Measurements from ENCODE around the gene CIB2. TPM values are rescaled to one million over a fixed set of nuclear protein-coding genes. Genes with fewer than 3 reads are reported as not detected.

The CIB2 gene
- total and polyA plus RNA-seq, 7 donors: 2.4 to 18.0 (median 6.0) TPM

GRCh38 chr15:78162038-78162437, 30.8 kb upstream of the CIB2 start:
- DNase-seq (no peak), ATAC-seq (peak in 2 of 4 donors; percentile 49 to 54)
- H3K27me3 ChIP-seq (ENCODE audit: insufficient read depth in 3 of 3, low read length in 2 of 3): no peaks in the 10 kb centered on the region
- peaks cover 20 to 100% of the 10 kb centered on the region in 2 donors for H3K36me3 ChIP-seq (ENCODE audit: insufficient read depth in 1 of 2, low read depth in 1 of 2)
- no peaks in the 10 kb centered on the region for H3K9me3 ChIP-seq
- TF ChIP-seq CTCF (IDR thresholded peaks at IDR 0.05): no peak
- 76 to 93% (median 86%) methylated on average over 13 of the region's 13 CpGs for WGBS, 3 donors
- no peak overlapping the region for H3K4me3 ChIP-seq
- peaks cover 8% of the 10 kb centered on the region for H3K4me1 ChIP-seq
- no peak overlapping the region for H3K27ac ChIP-seq
- intact Hi-C loops (cut with DNase I): loop anchor here in 1 of 2 donors (5.0 kb wide), 1 partner anchor 35 kb away; no protein-coding TSS in a partner anchor

GRCh38 chr15:78159395-78159794, 28.1 kb upstream of the CIB2 start:
- no peak for TF ChIP-seq CTCF (IDR thresholded peaks at IDR 0.05)
- Histone ChIP-seq H3K36me3 (ENCODE audit: insufficient read depth in 1 of 2, low read depth in 1 of 2) (peaks cover 6 to 76% of the 10 kb centered on the region in 2 donors), H3K4me3 (no peak overlapping the region), H3K27me3 (ENCODE audit: insufficient read depth in 3 of 3, low read length in 2 of 3) (no peaks in the 10 kb centered on the region), H3K9me3 (no peaks in the 10 kb centered on the region), H3K27ac (no peak overlapping the region), H3K4me1 (peaks cover 33% of the 10 kb centered on the region)
- 73 to 98% (median 77%) methylated on average over 3 of the region's 3 CpGs for WGBS, 3 donors
- intact Hi-C loops (cut with DNase I): no loop called here
- no peak for ATAC-seq
- no peak for DNase-seq

GRCh38 chr15:78157203-78157602, 26.0 kb upstream of the CIB2 start:
- peak overlapping the region; percentile 25 for H3K27ac ChIP-seq
- H3K27me3 ChIP-seq (ENCODE audit: insufficient read depth in 3 of 3, low read length in 2 of 3): no peaks in the 10 kb centered on the region
- peaks cover 49% of the 10 kb centered on the region for H3K4me1 ChIP-seq
- peaks cover 6 to 54% of the 10 kb centered on the region in 2 donors for H3K36me3 ChIP-seq (ENCODE audit: insufficient read depth in 1 of 2, low read depth in 1 of 2)
- WGBS, 3 donors: 24 to 47% (median 42%) methylated on average over 2 of the region's 2 CpGs
- H3K4me3 ChIP-seq: no peak overlapping the region
- intact Hi-C loops (cut with DNase I): no loop called here
- DNase-seq: no peak
- no peak for TF ChIP-seq CTCF (IDR thresholded peaks at IDR 0.05)
- H3K9me3 ChIP-seq: no peaks in the 10 kb centered on the region
- ATAC-seq: no peak

GRCh38 chr15:78156653-78157052, 25.4 kb upstream of the CIB2 start:
- peak overlapping the region; percentile 71 for H3K27ac ChIP-seq
- no peaks in the 10 kb centered on the region for H3K9me3 ChIP-seq
- no peak for TF ChIP-seq CTCF (IDR thresholded peaks at IDR 0.05)
- WGBS, 3 donors: 66 to 77% (median 66%) methylated on average over 1 of the region's 1 CpG
- no peaks in the 10 kb centered on the region for H3K27me3 ChIP-seq (ENCODE audit: insufficient read depth in 3 of 3, low read length in 2 of 3)
- no peak overlapping the region for H3K4me3 ChIP-seq
- ATAC-seq: no peak
- peaks cover 6 to 49% of the 10 kb centered on the region in 2 donors for H3K36me3 ChIP-seq (ENCODE audit: insufficient read depth in 1 of 2, low read depth in 1 of 2)
- no peak for DNase-seq
- H3K4me1 ChIP-seq: peaks cover 54% of the 10 kb centered on the region
- intact Hi-C loops (cut with DNase I): no loop called here

GRCh38 chr15:78155355-78155939, 24.2 kb upstream of the CIB2 start:
- no peaks in the 10 kb centered on the region for H3K27me3 ChIP-seq (ENCODE audit: insufficient read depth in 3 of 3, low read length in 2 of 3)
- H3K9me3 ChIP-seq: no peaks in the 10 kb centered on the region
- TF ChIP-seq CTCF (IDR thresholded peaks at IDR 0.05): no peak
- ATAC-seq (peak in 3 of 4 donors; percentile 56 to 85 (median 67)), DNase-seq (no peak)
- peak overlapping the region; percentile 71 for H3K27ac ChIP-seq
- intact Hi-C loops (cut with DNase I): no loop called here
- peaks cover 5 to 37% of the 10 kb centered on the region in 2 donors for H3K36me3 ChIP-seq (ENCODE audit: insufficient read depth in 1 of 2, low read depth in 1 of 2)
- peak overlapping the region; percentile 24 for H3K4me3 ChIP-seq
- peaks cover 66% of the 10 kb centered on the region for H3K4me1 ChIP-seq
- 62 to 81% (median 63%) methylated on average over 4 of the region's 4 CpGs for WGBS, 3 donors

All from psoas muscle (tissue), 8 donors.